B cell (primary cell): ENCODE results near the gene ITGB3BP. TPM values are rescaled to one million over a fixed set of nuclear protein-coding genes. Genes with fewer than 3 reads are reported as not detected.

ENCODE experiments used
- ATAC-seq: fragments of 200-7000 bp; cut with Tn5 transposase; one replicate; pipeline ENCODE4 v1.10.0; 2021; ENCODE audit warnings: low read depth, mild to moderate bottlenecking, moderate number of reproducible peaks, moderate library complexity
- CTCF ChIA-PET: fragments of 350-600 bp; sonication (Branson Sonifier 250); formaldehyde crosslinking; loops from one replicate; lab custom pipeline; 2021; ENCODE audit warnings: antibody characterized with exemption, inconsistent platforms; lab: Charles Lee
- POLR2A ChIA-PET: fragments of 350-600 bp; sonication (Branson Sonifier 250); formaldehyde crosslinking; loops from one replicate; lab custom pipeline; 2021; ENCODE audit warnings: antibody characterized with exemption; lab: Charles Lee
- DNase-seq: peaks from one replicate; pipeline ENCODE4 v3.0.0; 2013
- H2AFZ ChIP-seq: 2 replicates; pipeline ENCODE4 v1.6.1; 2012; ENCODE audit warnings: mild to moderate bottlenecking, low read depth, low read length; ENCODE audit not compliant: insufficient read depth, poor library complexity, severe bottlenecking
- H3K27ac ChIP-seq, 2 donors: 1 replicate in 1 of 2; 2 replicates in 1 of 2; pipeline ENCODE4 v1.5.1; 2012 to 2013; ENCODE audit warnings: low read length in 2 of 2, mild to moderate bottlenecking in 2 of 2, moderate library complexity in 1 of 2
- H3K27me3 ChIP-seq, 4 experiments: fragments of 200-600 bp in 1 of 4; sonication (generic) in 1 of 4; replicated peaks in 1 of 4; 1 replicate in 2 of 4; 2 replicates in 2 of 4; pipeline versions ENCODE4 v1.6.1 to v1.7.0; 2013 to 2016; ENCODE audit warnings: low read length in 3 of 4, mild to moderate bottlenecking in 2 of 4, mixed read lengths in 1 of 4, moderate library complexity in 1 of 4; ENCODE audit not compliant: insufficient read depth in 4 of 4, control insufficient read depth in 3 of 4; ENCODE audit errors: control extremely low read depth in 1 of 4
- H3K36me3 ChIP-seq, 2 experiments: replicated peaks in 1 of 2; 1 replicate in 1 of 2; 2 replicates in 1 of 2; pipeline versions ENCODE4 v1.6.1 to v1.7.1; 2013; ENCODE audit warnings: low read length in 1 of 2; ENCODE audit not compliant: insufficient read depth in 2 of 2, control insufficient read depth in 1 of 2; ENCODE audit errors: control extremely low read depth in 1 of 2, extremely low read depth in 1 of 2
- H3K4me1 ChIP-seq, 2 donors: fragments of 200-600 bp in 1 of 2; sonication (generic) in 1 of 2; 1 replicate in 1 of 2; 2 replicates in 1 of 2; pipeline versions ENCODE4 v1.5.1 to v1.6.1; 2013 to 2017; ENCODE audit warnings: low read length in 2 of 2; ENCODE audit not compliant: control insufficient read depth in 2 of 2, insufficient read depth in 2 of 2
- H3K4me2 ChIP-seq: replicated peaks from 2 replicates; pipeline ENCODE3; 2012; ENCODE audit warnings: mild to moderate bottlenecking, low read depth, low read length; ENCODE audit not compliant: poor library complexity, severe bottlenecking
- H3K4me3 ChIP-seq, 5 experiments: fragments of 200-600 bp in 1 of 5; sonication (generic) in 1 of 5; 1 replicate in 3 of 5; 2 replicates in 2 of 5; pipeline versions ENCODE4 v1.5.1 to v1.7.0; 2011 to 2016; ENCODE audit warnings: low read length in 4 of 5, mild to moderate bottlenecking in 4 of 5, low read depth in 2 of 5, control low read depth in 1 of 5, moderate library complexity in 1 of 5; ENCODE audit not compliant: insufficient read depth in 1 of 5; ENCODE audit errors: control extremely low read depth in 1 of 5, extremely low read depth in 1 of 5
- H3K79me2 ChIP-seq: fragments of 200-600 bp; sonication (generic); one replicate; pipeline ENCODE4 v1.6.0; 2016; ENCODE audit warnings: low read length; ENCODE audit not compliant: control insufficient read depth, insufficient read depth
- H3K9ac ChIP-seq: fragments of 200-600 bp; sonication (generic); 2 replicates; pipeline ENCODE4 v1.6.1; 2017; ENCODE audit warnings: mild to moderate bottlenecking, low read length, moderate library complexity
- H3K9me3 ChIP-seq, 3 donors: one replicate each; pipeline versions ENCODE4 v1.6.1 to v1.7.1; 2013; ENCODE audit warnings: low read length in 2 of 3; ENCODE audit not compliant: control insufficient read depth in 2 of 3, insufficient read depth in 1 of 3; ENCODE audit errors: control extremely low read depth in 1 of 3
- H4K20me1 ChIP-seq: 2 replicates; pipeline ENCODE4 v1.6.0; 2012; ENCODE audit warnings: mild to moderate bottlenecking, low read length; ENCODE audit not compliant: insufficient read depth, control insufficient read depth, poor library complexity, severe bottlenecking
- H3K27ac Mint-ChIP-seq: one replicate; pipeline ENCODE4 v1.8.0; 2021; ENCODE audit warnings: mixed read lengths
- H3K27me3 Mint-ChIP-seq: one replicate; pipeline ENCODE4 v1.8.0; 2021; ENCODE audit warnings: mixed read lengths
- H3K4me1 Mint-ChIP-seq: one replicate; pipeline ENCODE4 v1.8.0; 2021; ENCODE audit warnings: mixed read lengths
- H3K4me3 Mint-ChIP-seq: one replicate; pipeline ENCODE4 v1.8.0; 2021; ENCODE audit warnings: mixed read lengths
- H3K9me3 Mint-ChIP-seq: one replicate; pipeline ENCODE4 v1.8.0; 2022; ENCODE audit warnings: mixed read lengths; ENCODE audit not compliant: insufficient read depth
- CTCF ChIP-seq: fragments of 200-600 bp; IDR thresholded peaks from one replicate; pipeline ENCODE4 v1.8.0; 2022; ENCODE audit warnings: antibody characterized with exemption, mild to moderate bottlenecking
- EZH2 ChIP-seq: IDR thresholded peaks from 2 replicates; pipeline ENCODE4 v1.6.1; 2012; ENCODE audit warnings: borderline replicate concordance, low read depth, mild to moderate bottlenecking, moderate library complexity, low read length; ENCODE audit not compliant: insufficient read depth, poor library complexity, severe bottlenecking
- WGBS: methylation state at CpG from one replicate; pipeline ENCODE4 v1.1.5; 2013; ENCODE audit warnings: missing lambda C conversion rate; ENCODE audit not compliant: insufficient coverage; 5-methylcytosine and 5-hydroxymethylcytosine counted together
- intact Hi-C: fragments of 100-400 bp; cut with micrococcal nuclease; formaldehyde crosslinking; loops from one replicate; pipeline ENCODE4 v1.10.0; 2022
- polyA plus RNA-seq: library from polyadenylated mRNA; depleted of rRNA; stranded (reverse); fragments of >200 nt; gene quantifications from 2 replicates; pipeline ENCODE4 v1.2.3, GENCODE V29; 2012
- total RNA-seq, 2 donors: library from RNA; stranded (reverse); fragments of 120-200 nt in 1 of 2; gene quantifications; 1 replicate in 1 of 2; 2 replicates in 1 of 2; pipeline versions ENCODE4 v1.2.3 to v1.2.4, GENCODE V29; 2013 to 2022

Gene ITGB3BP
- total and polyA plus RNA-seq, 2 donors (not counting 1 experiment from before 2014, with no cell fraction given), result 12.7 to 37.4 TPM

GRCh38 chr1:63413394-63413793 lies 109.6 kb downstream of the ITGB3BP start:
- TF ChIP-seq EZH2 (no peak), CTCF (no peak)
- ATAC-seq (no peak), DNase-seq (no peak)
- no peak overlapping the region for H3K27ac ChIP-seq
- POLR2A ChIA-PET, result no interaction called here
- H2AFZ ChIP-seq, result no peak overlapping the region
- H3K9me3 ChIP-seq, result no peaks in the 10 kb centered on the region
- no peaks in the 10 kb centered on the region for H3K79me2 ChIP-seq
- H3K36me3 ChIP-seq, result peaks cover 5 to 9% of the 10 kb centered on the region in 2 experiments
- 100% methylated on average over 1 of the region's 1 CpG for WGBS
- H3K27me3 ChIP-seq, result no peaks in the 10 kb centered on the region
- H3K9ac ChIP-seq, result no peak overlapping the region
- H3K4me3 ChIP-seq, result no peak overlapping the region
- no peak overlapping the region for H3K4me3 Mint-ChIP-seq
- intact Hi-C loops, result no loop called here
- H3K27ac Mint-ChIP-seq, result no peak overlapping the region
- no peak overlapping the region for H3K4me2 ChIP-seq
- no peaks in the 10 kb centered on the region for H3K4me1 ChIP-seq
- H3K27me3 Mint-ChIP-seq, result no peaks in the 10 kb centered on the region
- H3K4me1 Mint-ChIP-seq, result no peaks in the 10 kb centered on the region
- CTCF ChIA-PET, result interaction anchor here (1.7 kb wide), 1 partner anchor 28 kb away, joined by 3 read pairs; no protein-coding TSS in a partner anchor
- no peaks in the 10 kb centered on the region for H3K9me3 Mint-ChIP-seq
- H4K20me1 ChIP-seq, result no peaks in the 10 kb centered on the region

- DNase-seq, result no peak
- Mint-ChIP-seq H3K27ac (no peak overlapping the region), H3K4me1 (no peaks in the 10 kb centered on the region), H3K27me3 (no peaks in the 10 kb centered on the region), H3K4me3 (no peak overlapping the region), H3K9me3 (no peaks in the 10 kb centered on the region)
- H3K9ac ChIP-seq, result no peak overlapping the region
- CTCF ChIA-PET, result no interaction called here
- POLR2A ChIA-PET, result no interaction called here
- H3K79me2 ChIP-seq, result no peaks in the 10 kb centered on the region
- no peak overlapping the region for H3K4me3 ChIP-seq
- peaks cover 6 to 14% of the 10 kb centered on the region in 2 experiments for H3K36me3 ChIP-seq
- ATAC-seq, result no peak
- H3K4me2 ChIP-seq, result no peak overlapping the region
- H4K20me1 ChIP-seq, result no peaks in the 10 kb centered on the region
- H3K4me1 ChIP-seq, result no peaks in the 10 kb centered on the region
- TF ChIP-seq EZH2 (no peak), CTCF (no peak)
- no peak overlapping the region for H3K27ac ChIP-seq
- no peaks in the 10 kb centered on the region for H3K27me3 ChIP-seq
- intact Hi-C loops, result no loop called here
- no peaks in the 10 kb centered on the region for H3K9me3 ChIP-seq
- no peak overlapping the region for H2AFZ ChIP-seq
- WGBS, result no CpG with 5 or more reads among the region's 2 CpGs
Measured at GRCh38 chr1:63411066-63411465, 112.0 kb downstream of the ITGB3BP start.
